ENCODE data around the gene TMED6.

DNA sequence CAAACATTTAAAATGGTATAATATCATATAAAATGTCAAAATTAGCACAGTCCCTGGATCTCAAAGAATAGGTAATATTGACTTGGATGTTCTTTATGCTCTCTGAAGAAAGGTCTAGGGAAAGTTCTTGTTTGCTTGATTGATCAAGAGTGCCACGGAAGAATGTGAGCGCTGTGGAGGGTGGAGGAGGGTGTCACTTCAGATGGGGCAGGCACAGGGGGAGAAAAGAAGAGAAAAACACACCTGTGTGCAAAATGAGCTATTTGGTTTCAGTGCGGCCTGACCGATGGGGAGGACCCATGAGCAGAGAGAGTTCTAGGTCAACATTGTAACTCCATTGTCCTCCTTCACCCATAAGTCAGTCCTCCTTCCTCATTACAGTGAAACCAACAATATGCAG, 49.3 kb downstream of the TMED6 start:
- TF ChIP-seq, protein P1, sequence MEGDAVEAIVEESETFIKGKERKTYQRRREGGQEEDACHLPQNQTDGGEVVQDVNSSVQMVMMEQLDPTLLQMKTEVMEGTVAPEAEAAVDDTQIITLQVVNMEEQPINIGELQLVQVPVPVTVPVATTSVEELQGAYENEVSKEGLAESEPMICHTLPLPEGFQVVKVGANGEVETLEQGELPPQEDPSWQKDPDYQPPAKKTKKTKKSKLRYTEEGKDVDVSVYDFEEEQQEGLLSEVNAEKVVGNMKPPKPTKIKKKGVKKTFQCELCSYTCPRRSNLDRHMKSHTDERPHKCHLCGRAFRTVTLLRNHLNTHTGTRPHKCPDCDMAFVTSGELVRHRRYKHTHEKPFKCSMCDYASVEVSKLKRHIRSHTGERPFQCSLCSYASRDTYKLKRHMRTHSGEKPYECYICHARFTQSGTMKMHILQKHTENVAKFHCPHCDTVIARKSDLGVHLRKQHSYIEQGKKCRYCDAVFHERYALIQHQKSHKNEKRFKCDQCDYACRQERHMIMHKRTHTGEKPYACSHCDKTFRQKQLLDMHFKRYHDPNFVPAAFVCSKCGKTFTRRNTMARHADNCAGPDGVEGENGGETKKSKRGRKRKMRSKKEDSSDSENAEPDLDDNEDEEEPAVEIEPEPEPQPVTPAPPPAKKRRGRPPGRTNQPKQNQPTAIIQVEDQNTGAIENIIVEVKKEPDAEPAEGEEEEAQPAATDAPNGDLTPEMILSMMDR (IDR thresholded peaks at IDR 0.05; ENCODE audit: extremely low read depth in 1 of 2, insufficient read depth in 1 of 2, low read depth in 1 of 2, low read length in 2 of 2), result no peak
- TF ChIP-seq POLR2AphosphoS5 (IDR thresholded peaks at IDR 0.05; ENCODE audit: insufficient read depth, low read depth, low read length), result no peak
- no peak for TF ChIP-seq JUN (IDR thresholded peaks at IDR 0.05; ENCODE audit: borderline replicate concordance, insufficient read depth, insufficient read length, low read depth)

Data from endothelial cell of umbilical vein (primary cell).